NCI-H82 treated with DMSO at 0.1 percent for 48 hours (cell line): ENCODE measurements around the gene RPS16.
"Not testable (repeated sequence)": the region's sequence is repeated elsewhere in the genome, so short reads cannot be mapped to it uniquely, and the experiment has no call there.

Source experiments
- DNase-seq: peaks from one replicate; lab custom pipeline; 2025; ENCODE audit not compliant: unreplicated experiment; lab: John Stamatoyannopoulos, UW

The RPS16 gene

DNA sequence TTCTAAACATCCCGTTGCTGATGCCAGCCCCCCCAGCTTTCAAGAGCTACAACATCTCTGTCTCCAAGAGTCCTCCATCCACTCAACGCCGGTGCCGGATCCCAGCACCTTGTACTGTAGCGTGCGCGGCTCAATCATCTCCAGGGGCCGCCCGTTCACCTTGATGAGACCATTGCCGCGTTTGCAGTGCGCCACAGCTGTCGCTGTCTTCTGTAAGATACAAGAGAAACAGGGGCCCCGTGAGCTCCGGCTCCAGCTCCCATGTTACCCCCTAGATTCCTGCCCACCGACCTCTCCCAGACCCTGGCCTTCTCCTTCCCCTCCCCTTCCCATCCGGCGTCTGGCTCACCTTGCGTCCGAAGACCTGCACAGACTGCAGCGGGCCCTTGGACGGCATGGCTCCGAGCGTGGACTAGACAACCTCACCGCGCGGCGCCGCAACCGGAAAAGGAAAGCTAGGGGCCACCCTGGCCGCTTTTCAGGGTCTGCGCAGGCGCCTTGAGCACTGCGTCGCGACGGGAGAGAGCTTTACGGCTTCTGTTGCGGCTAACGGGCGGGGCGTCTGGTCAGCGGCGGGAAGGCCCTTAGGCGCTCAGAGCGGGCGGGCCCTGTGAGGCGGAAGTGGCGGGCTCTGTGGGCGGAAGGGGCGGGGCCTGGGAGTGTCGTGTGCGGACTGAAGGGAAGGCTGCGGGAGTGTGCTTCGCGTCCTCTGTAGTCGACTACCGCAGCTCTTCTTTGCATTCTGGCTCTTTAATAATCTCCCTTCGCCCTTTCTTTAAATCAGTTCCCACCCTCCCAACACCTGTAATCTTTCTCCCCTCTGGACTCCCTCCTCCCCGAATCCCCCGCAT lies at the start of gene RPS16:
Gene RPS16 (minus strand): TSS at position 451 of the 851 bp plus-strand sequence. CDS start 54 bp downstream, at position 397.
- DNase-seq: peak; percentile 96

DNA sequence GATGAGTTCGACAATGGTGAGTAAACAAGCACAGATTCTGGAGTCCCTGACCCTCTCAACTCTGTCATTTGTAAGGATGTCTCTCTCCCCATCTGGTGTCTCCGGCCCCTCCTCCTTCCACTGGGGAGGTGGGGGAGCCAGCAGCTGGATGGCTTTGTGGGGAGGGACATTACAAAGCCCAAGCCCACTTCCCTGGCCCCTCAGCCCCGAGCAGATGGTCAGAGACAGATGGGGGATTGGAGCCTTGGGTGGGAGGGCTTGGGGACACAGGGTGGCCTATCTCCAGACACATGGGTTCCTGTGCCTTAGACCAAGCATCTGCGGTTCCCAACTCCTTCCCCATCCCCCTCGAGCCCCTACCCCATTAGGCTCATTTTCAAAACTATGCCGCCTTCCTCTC lies 47.4 kb upstream of the RPS16 start:
- peak; percentile 99 for DNase-seq

DNA sequence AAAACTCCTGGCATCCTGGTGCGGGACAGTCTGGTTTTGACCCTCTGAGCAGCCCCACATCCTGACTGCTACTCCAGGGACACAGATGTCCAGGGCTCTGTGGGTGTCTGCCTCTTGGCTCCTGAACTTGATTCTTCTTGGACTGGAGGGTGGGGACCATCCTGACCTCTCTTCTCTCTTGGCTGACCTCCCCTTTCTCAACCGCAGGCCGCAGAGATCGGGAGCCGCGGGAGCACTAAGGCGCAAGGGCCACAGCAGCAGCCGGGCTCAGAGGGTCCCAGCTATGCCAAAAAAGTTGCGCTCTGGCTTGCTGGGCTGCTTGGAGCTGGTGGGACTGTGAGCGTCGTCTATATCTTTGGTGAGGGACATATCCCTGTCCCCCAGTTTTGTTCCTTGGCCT lies 45.9 kb upstream of the RPS16 start:
- no peak for DNase-seq

DNA sequence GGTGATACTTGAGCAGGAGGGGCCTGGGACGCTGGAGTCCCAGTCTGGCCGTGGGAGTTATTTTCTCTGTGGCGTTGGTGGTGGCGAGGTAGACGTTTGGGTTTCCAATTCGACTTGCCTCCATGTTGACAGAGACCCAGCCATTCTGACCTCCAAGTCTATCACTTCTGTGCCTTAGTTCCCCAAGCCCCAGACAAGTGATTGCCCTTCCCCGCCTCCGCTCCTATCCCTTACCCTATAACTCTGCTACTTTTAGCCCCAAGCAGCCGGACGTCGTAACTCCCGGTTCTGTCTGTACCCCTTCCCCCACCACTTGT lies 45.4 kb upstream of the RPS16 start:
- no peak for DNase-seq

DNA sequence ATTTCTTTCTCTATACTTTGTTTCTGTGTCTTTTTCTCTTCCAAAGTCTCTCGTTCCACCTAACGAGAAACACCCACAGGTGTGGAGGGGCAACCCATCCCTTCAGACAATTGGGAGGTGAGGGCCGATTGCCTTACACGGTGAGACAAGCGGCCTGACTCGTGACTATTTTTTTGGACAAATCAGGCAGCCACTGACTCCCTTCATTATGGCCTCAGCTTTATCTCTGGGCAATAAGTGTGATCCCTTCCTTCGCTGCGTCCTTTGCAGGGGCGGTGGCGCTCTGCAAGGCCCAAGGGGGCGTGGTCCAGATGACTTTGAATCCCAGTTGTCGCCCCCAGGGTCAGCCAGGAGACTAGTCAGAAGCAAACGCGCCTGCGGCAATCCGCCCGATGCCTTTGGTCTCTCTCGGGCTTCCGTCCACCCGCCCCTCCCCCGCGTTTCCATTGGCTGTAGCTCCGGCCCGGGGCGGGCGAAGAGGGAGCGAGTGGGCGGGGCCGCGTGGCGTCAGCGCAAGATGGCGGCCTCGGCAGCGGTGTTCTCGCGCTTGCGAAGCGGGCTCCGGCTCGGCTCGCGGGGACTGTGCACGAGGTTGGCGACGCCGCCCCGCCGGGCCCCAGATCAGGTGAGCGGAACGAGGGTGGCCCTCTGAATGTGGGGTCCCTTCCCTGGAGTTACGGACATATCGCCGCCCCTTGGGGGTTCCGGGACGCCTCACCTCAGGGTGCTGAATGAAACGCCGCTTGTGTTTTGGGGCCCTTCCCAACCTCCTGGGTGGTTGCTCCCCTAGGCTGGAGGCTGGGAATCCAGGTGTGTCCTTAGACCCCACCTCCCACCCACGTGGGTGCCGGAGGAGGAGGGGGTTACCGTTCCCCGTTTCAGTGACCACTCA lies 44.8 kb upstream of the RPS16 start, which contains the start of gene TIMM50:
Gene TIMM50 (plus strand): TSS at position 502 of the 892 bp plus-strand sequence. CDS start 16 bp downstream, at position 518.
- DNase-seq: peak; percentile 98

DNA sequence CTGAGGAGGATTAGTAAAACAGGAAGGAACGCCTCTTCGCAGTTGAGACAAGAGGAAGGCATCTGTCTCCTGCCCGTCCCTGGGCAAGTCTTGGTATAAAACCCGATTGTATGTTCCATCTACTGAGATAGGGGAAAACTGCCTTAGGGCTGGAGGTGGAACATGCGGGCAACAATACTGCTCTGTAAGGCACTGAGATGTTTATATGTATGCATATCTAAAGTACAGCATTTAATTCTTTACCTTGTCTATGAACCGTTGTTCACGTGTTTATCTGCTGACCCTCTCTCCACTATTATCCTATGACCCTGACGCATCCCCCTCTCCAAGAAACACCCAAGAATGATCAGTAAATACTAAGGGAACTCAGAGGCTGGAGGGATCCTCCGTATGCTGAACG lies 44.2 kb upstream of the RPS16 start:
- DNase-seq: peak; percentile 24

DNA sequence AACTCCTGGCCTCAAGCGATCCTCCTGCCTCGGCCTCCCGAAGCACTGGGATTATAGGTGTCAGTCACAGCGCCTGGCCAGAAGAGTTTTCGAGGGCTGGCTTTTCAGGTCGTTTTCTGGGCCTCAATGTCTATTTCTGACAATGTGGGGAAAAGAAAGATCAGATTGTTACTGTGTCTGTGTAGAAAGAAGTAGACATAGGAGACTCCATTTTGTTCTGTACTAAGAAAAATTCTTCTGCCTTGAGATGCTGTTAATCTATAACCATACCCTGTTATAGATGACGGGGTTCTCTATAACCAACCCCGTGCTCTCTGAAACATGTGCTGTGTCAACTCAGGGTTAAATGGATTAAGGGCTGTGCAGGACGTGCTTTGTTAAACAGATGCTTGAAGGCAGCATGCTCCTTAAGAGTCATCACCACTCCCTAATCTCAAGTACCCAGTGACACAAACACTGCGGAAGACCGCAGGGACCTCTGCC lies 43.6 kb upstream of the RPS16 start:
- DNase-seq: peak; percentile 69

DNA sequence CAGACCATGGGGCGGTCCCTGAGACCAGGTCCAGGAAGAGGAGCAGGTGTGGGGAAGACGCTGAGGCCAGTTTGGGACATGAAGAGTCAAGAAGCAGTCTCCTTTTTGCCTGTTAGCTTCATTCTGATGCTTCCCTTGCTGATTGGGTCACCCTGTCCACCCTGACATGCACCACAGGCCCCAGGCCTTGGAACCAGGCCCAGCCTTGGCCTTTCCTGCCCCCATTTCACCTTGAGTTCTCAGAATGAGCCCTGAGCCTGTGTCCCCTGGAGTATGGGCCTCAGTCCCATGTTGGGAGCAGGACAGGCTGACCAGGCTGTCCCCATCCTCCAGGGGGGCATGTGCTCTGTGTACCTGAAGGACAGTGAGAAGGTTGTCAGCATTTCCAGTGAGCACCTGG lies 40.0 kb upstream of the RPS16 start:
- no peak for DNase-seq

DNA sequence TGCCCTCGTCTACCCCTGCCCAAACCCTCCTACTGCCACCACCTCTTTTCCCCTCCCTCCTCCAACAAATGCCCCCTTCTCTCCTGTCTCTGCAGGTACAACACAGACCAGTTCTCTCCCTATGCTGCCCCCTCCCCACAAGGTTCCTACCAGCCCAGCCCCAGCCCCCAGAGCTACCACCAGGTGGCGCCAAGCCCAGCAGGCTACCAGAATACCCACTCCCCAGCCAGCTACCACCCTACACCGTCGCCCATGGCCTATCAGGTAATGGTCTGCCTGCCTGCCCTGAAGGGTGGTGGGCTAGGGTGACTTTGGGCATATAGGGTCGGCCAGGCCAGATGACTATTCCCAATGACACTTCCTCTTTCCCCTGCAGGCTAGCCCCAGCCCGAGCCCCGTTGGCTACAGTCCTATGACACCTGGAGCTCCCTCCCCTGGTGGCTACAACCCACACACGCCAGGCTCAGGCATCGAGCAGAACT lies 38.4 kb upstream of the RPS16 start:
- peak; percentile 14 for DNase-seq

DNA sequence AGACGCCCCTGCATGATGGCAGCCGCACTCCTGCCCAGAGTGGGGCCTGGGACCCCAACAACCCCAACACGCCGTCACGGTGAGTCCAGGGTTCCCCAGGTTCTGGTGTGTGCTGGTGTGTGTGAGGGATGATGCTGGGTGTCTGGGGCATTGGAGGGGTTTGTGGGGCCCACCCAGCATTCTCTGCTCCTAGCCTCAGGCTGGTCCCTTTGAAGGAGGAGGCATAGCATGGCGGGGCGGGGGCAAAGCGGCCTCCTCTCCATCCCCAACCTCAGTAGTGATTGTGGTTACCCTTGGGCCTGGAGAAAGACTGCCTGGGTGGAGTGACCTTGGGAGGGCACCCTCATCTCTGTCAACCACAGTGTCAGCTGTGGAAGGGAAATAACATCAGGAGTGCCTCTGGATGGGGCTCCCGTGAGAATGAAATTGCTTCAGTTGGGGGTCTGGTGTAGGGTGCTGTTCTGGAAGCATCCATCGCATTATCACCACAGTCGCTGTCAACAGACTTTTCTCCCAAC lies 37.8 kb upstream of the RPS16 start:
- DNase-seq: no peak

DNA sequence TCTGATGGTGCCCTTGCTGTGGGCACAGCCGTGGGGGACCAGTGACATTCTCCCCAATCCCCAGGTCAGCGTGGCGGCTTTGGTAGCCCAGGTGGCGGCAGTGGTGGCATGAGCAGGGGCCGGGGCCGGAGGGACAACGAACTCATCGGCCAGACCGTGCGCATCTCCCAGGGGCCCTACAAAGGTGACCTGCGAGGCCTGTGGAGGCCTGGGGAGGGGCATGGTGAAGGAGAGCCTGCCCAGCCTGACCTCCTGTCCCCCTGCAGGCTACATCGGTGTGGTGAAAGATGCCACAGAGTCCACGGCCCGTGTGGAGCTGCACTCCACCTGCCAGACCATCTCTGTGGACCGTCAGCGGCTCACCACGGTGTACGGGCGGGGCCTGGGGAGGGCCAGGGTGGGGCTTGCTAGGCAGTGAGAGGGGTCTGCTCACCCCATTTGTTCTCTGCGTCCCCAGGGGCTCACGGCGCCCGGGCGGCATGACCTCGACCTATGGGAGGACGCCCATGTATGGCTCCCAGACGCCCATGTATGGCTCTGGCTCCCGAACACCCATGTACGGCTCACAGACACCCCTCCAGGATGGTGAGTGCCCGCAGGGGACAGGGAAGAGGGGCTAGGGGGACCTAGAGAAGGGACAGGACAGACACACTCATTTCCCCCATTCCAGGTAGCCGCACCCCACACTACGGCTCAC lies 37.1 kb upstream of the RPS16 start:
- no peak for DNase-seq

DNA sequence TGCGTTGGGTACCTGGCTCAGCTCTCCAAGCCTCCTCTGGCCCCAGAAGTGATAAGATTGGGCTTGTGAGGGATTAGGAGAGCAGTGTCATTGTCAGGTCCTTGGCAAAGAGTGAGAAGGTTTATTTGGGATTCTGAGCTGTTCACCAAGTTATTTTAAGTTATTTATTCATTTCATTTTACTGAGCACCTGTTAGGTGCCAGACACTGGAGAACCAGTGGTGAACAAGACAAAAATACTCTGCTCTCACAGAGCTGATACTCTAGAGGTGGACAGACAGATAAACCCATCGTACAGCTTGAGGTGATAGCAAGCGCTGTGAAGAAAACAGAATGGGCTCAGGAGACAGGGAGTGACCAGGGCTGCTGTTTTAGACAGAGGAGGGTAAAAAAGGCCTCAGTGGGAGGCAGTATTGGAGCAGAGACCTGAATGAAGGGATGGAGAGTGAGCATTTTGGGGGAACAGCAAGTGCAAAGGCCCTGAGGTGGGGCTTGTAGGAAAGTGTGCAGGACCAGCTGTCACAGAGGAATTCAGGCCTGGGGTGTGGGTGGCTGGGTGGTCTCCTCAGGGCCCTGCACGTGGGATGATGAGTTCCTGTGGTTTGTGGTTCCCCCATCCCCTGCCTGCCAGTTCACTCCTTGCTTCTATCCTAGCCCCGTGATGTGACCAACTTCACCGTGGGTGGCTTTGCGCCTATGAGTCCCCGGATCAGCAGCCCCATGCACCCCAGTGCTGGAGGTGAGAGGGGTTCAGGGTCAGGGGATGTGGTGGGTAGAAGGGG lies 36.2 kb upstream of the RPS16 start:
- no peak for DNase-seq

DNA sequence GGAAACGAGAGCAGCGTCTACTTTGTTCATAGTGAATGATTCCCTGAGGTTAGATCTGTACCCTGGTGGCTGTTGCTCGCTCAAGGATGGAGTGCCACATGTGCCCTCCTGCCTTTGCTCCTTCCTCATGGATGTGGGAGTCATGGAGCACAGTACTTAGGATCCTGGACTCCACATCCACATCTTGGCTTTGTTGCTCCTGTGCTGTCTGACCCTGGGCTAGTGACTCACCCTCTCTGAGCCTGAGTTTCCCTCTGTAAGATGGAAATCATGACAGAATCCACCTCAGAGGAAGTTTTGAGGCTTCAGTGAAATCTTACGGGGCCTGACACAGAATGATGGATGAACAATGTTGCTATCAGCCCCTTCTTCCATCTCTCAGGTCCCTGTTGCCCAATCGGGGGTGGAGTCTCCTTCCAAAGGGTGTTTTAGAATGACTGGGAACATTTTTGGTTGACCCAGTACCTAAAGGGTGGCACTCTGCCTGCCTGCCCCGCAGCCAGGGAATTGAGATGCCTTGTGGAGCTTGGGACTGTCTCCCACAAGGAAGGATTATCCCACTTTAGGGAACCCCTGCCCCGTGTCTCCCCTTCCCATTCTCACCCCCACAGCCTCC lies 35.1 kb upstream of the RPS16 start:
- no peak for DNase-seq

DNA sequence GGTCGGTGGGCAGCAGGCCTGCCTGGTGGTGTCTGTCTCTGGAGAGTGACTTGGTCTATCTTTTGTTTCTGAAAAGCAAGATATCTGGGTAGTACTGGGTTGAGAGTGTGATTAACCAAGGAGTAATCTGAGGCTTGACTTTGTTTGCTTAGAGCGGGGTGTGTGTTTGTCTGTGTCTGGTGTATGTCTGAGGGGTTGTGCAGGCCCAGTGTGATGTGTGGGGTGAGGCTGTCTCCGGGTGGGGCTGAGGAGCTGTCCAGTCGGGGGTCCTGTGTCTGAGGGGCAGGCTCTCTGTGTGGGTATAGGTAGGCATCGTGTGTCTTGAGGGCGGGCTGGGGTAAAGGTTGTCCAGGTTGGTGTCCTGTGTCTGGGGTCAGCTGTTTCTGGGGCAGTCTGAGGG lies 33.8 kb upstream of the RPS16 start:
- DNase-seq: no peak

DNA sequence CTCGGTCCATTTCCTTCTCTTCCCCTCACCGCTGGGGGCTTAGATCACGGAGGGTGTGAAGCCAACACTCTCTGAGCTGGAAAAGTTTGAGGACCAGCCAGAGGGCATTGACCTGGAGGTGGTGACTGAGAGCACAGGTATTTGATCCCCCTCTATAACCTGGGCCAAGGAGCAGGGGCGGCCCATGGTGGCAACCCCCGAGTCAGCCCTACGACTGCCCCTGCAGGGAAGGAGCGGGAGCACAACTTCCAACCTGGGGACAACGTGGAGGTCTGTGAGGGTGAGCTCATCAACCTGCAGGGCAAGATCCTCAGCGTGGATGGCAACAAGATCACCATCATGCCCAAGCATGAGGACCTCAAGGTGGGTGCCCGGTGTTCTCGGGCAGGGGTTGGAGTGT lies 33.3 kb upstream of the RPS16 start:
- no peak for DNase-seq

DNA sequence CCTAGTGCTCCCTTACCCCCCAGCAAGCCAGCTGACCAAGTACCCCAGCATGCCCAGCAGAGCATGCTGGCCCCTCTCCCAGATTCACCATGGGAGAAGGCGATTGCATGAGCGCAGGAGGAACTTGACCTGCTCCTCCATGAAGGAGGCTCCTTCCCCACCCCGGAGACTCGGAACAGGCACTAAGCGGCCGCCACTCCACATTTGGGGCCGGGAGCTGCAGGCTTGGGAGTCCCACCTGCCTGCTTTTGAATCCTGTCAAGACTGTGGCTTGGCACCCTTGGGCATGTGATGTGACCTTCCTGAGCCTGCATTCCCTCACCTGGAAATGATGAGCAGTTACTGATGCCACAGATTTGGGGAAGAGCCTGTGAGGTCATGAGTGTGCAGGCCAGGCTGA lies 32.2 kb upstream of the RPS16 start:
- DNase-seq: no peak

DNA sequence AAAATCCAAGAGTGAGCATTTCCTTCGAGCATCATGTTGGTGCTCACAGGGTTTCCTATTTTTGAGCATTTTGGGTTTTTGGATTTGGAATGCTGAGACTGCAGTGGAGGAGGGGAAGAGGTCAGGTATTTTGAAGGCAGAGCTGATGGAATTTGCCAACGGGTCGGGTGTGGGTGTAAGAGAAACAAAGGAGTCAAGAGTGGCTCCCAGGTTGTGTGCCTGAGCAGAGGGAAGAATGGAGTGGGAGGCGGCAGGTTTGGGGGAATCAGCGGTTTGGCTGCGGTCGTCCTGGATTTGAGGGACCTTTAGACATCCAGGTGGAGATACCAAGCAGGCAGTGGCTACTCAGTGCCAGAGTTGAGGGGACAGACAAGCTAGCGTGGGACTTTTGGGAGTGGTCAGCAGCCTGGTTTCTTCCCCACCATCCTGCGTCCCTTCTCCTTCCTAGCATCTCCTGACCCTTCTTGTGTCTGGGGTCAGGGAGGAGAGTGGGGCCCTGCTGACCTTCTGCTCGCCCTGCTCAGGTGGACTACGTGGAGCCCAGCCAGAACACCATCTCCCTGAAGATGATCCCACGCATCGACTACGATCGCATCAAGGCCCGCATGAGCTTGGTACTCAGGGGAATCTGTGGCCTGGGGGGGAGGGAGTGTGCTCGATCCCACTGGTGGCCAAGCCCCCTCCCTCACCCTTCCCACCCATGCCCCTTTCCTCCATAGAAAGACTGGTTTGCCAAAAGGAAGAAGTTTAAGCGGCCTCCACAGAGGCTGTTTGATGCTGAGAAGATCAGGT lies 30.4 kb upstream of the RPS16 start:
- no peak for DNase-seq

DNA sequence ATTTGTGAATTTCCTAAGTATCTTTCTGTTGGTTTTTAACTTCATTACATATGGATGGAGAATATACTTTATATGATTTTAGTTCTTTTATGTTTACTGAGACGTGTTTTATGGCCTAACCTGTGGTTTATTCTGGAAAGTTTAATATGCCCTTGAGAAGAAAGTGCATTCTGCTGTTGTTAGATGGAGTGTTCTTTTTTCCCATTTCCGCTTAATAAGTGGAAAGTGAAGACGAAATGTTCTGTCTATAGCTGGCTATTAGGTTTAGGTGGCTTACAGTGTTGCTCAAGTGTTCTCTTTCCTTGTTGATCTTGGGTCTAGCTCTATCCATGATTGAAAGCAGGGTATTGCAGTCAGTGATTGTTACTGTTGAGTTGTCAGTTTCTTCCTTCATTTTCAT lies 27.7 kb upstream of the RPS16 start:
- no peak for DNase-seq

DNA sequence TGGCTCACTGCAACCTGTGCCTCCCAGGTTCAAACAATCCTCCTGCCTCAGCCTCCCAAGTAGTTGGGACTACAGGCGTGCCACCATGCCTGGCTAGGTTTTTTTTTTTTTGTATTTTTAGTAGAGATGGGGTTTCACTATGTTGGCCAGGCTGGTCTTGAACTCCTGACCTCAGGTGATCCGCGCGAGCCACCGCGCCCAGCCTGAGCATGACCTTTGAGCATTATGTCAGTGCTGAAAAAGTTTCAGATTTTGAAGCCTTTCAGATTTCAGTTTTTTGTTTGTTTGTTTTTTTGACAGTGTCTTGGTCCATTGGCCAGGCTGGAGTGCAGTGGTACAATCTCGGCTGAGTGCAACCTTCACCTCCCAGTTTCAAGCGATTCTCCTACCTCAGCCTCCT lies 15.5 kb upstream of the RPS16 start:
- not testable (repeated sequence) for DNase-seq
